Heart left ventricle (tissue), 13 donors: ENCODE results near the gene CMTM5.

Experiments used
- CTCF ChIP-seq, 12 donors: fragments of 200-600 bp; sonication (generic) in 4 of 12; IDR thresholded peaks; one replicate each; pipeline versions ENCODE4 v1.5.0 to v1.8.0; 2018 to 2022; ENCODE audit warnings: antibody characterized with exemption in 12 of 12, mild to moderate bottlenecking in 5 of 12
- POLR2A ChIP-seq, 2 donors: fragments of 450-650 bp; IDR thresholded peaks; one replicate each; pipeline ENCODE4 v1.6.1; 2017; ENCODE audit warnings: antibody characterized with exemption in 2 of 2, mild to moderate bottlenecking in 2 of 2, moderate library complexity in 2 of 2
- donor health status: ischemic (EF 13 %, LVEDD 7.1; RV severe dilation, severe dysfunction).
- donor health status: DM: no; HTN: yes; CAD: no.
- donor health status: DM: no; HTN: no; CAD: no.
- donor health status: ischemic (EF 25% LVEDD 6.9; RV normal size, moderate dysfunction).
- donor health status: ischemic (EF 25% LVEDD 5.7; RV mildly dilated, moderate dysfunction).
- donor health status: ischemic (EF 35%, LVEDD 5.7; RV mildly dilated, moderate dysfunction).
- donor health status: nonischemic (EF 11% LVEDD 7.7; RV severe dilation, severe dysfunction).
- donor health status: DM: yes; HTN: yes; CAD: no.
- donor health status: PGD.
- donor health status: ischemic (EF 29% LVEDD 5.4; RV normal size, mild dysfunction).
- donor health status: nonischemic (EF 23%, LVEDD 6.1; RV moderate dilation, normal function).

GRCh38 chr14:23373041-23373440 lies 3.8 kb upstream of the CMTM5 start:
- TF ChIP-seq CTCF (IDR thresholded peaks at IDR 0.05) (no peak), POLR2A (IDR thresholded peaks at IDR 0.05) (no peak)
